Measurements from ENCODE around the gene PCDH1.

PCDH1 gene

DNA sequence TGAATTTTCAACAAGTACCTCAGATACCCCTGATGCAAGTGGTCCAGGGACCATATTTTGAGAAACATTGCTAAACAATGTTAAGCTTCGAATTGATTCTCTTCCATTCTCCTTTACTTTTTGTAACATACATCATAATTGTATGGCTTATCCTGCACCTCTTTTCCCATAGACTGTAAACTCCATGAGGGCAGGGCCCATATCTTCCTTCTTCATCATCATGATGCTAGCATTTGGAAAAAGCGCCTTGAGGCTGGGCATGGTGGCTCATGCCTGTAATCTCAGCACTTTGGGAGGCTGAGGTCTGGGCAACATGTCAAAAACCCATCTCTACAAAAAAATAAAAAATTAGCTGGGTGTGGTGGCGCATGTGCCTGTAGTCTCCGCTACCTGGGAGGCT is 31.0 kb upstream of the PCDH1 start:
- TF ChIP-seq SIN3A (IDR thresholded peaks at IDR 0.05; ENCODE audit: borderline replicate concordance, insufficient read depth, low read length) (no peak), POLR2AphosphoS5 (IDR thresholded peaks at IDR 0.05; ENCODE audit: low read depth, low read length) (no peak), FOXP2 (optimal IDR thresholded peaks at IDR 0.05; ENCODE audit: borderline replicate concordance, extremely low read depth, extremely low read length, insufficient read depth) (no peak), TAF1 (IDR thresholded peaks at IDR 0.05; ENCODE audit: borderline replicate concordance, insufficient read depth, low read length) (no peak)
- TF ChIP-seq, protein P1, sequence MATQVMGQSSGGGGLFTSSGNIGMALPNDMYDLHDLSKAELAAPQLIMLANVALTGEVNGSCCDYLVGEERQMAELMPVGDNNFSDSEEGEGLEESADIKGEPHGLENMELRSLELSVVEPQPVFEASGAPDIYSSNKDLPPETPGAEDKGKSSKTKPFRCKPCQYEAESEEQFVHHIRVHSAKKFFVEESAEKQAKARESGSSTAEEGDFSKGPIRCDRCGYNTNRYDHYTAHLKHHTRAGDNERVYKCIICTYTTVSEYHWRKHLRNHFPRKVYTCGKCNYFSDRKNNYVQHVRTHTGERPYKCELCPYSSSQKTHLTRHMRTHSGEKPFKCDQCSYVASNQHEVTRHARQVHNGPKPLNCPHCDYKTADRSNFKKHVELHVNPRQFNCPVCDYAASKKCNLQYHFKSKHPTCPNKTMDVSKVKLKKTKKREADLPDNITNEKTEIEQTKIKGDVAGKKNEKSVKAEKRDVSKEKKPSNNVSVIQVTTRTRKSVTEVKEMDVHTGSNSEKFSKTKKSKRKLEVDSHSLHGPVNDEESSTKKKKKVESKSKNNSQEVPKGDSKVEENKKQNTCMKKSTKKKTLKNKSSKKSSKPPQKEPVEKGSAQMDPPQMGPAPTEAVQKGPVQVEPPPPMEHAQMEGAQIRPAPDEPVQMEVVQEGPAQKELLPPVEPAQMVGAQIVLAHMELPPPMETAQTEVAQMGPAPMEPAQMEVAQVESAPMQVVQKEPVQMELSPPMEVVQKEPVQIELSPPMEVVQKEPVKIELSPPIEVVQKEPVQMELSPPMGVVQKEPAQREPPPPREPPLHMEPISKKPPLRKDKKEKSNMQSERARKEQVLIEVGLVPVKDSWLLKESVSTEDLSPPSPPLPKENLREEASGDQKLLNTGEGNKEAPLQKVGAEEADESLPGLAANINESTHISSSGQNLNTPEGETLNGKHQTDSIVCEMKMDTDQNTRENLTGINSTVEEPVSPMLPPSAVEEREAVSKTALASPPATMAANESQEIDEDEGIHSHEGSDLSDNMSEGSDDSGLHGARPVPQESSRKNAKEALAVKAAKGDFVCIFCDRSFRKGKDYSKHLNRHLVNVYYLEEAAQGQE (IDR thresholded peaks at IDR 0.05; ENCODE audit: insufficient read depth in 1 of 2, low read depth in 2 of 2, low read length in 2 of 2): no peak

DNA sequence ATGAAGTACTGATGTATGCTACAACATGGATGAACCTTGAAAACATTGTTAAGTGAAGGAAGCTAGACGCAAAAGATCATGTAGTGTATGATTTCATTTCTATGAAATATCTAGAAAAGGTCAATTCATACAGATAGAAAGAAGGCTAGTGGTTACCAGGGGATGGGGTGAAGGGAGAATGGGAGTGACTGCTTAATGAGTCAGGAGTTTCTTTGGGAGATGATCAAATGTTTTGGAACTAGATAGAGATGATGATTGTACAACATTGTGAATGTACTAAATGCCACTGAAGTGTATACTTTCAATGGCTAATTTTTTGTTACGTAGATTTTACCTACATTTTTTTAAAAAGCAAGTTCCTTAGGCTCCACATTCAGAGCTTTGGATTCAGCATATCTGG is 30.6 kb upstream of the PCDH1 start:
- no peak for TF ChIP-seq SIN3A (IDR thresholded peaks at IDR 0.05; ENCODE audit: borderline replicate concordance, insufficient read depth, low read length)
- no peak for TF ChIP-seq POLR2AphosphoS5 (IDR thresholded peaks at IDR 0.05; ENCODE audit: low read depth, low read length)
- no peak for TF ChIP-seq TAF1 (IDR thresholded peaks at IDR 0.05; ENCODE audit: borderline replicate concordance, insufficient read depth, low read length)
- TF ChIP-seq, protein P1 (IDR thresholded peaks at IDR 0.05; ENCODE audit: insufficient read depth in 1 of 2, low read depth in 2 of 2, low read length in 2 of 2): no peak
- TF ChIP-seq FOXP2 (optimal IDR thresholded peaks at IDR 0.05; ENCODE audit: borderline replicate concordance, extremely low read depth, extremely low read length, insufficient read depth): no peak

DNA sequence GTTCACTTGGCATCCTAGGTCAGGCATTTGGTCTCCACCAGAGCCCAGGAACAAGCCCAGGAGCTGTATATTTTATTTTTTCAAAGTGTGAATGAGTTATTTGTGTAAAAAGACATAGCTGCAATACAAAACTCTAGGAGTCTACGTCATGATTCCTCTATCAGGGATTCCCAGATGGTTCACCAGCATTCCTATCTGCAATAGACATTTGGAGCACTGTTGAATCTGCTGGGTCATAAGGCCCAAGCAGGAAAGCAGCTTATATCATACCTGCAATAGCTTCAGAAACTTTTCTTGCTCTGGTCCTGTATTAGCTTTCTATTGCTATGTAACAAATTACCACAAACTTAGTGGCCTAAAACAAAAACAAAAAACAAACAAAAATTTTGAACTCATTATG is 28.8 kb upstream of the PCDH1 start:
- TF ChIP-seq POLR2AphosphoS5 (IDR thresholded peaks at IDR 0.05; ENCODE audit: low read depth, low read length) (no peak), SIN3A (IDR thresholded peaks at IDR 0.05; ENCODE audit: borderline replicate concordance, insufficient read depth, low read length) (no peak), TAF1 (IDR thresholded peaks at IDR 0.05; ENCODE audit: borderline replicate concordance, insufficient read depth, low read length) (no peak), FOXP2 (optimal IDR thresholded peaks at IDR 0.05; ENCODE audit: borderline replicate concordance, extremely low read depth, extremely low read length, insufficient read depth) (no peak)
- TF ChIP-seq, protein P1 (IDR thresholded peaks at IDR 0.05; ENCODE audit: insufficient read depth in 1 of 2, low read depth in 2 of 2, low read length in 2 of 2): no peak

DNA sequence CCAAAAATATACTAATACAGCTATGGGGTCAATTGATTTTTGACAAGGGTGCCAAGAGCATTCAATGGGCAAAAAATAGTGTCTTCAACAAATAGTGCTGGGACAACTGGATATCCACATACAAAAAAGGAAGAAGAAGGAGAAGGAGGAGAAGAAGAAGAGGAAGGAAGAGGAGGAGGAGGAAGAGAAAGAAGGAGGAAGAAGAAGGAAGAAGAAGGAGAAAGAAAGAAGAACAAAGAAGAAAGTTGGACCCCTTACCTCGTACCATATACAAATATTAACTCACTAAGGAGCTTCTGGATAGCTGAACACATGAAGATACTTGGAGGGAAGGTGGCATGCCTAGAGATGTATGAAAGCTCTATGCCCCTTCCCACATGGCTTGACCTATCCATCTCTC is 28.3 kb upstream of the PCDH1 start:
- TF ChIP-seq TAF1 (IDR thresholded peaks at IDR 0.05; ENCODE audit: borderline replicate concordance, insufficient read depth, low read length) (no peak), POLR2AphosphoS5 (IDR thresholded peaks at IDR 0.05; ENCODE audit: low read depth, low read length) (no peak), SIN3A (IDR thresholded peaks at IDR 0.05; ENCODE audit: borderline replicate concordance, insufficient read depth, low read length) (no peak), FOXP2 (optimal IDR thresholded peaks at IDR 0.05; ENCODE audit: borderline replicate concordance, extremely low read depth, extremely low read length, insufficient read depth) (no peak)
- TF ChIP-seq, protein P1 (IDR thresholded peaks at IDR 0.05; ENCODE audit: insufficient read depth in 1 of 2, low read depth in 2 of 2, low read length in 2 of 2): no peak

DNA sequence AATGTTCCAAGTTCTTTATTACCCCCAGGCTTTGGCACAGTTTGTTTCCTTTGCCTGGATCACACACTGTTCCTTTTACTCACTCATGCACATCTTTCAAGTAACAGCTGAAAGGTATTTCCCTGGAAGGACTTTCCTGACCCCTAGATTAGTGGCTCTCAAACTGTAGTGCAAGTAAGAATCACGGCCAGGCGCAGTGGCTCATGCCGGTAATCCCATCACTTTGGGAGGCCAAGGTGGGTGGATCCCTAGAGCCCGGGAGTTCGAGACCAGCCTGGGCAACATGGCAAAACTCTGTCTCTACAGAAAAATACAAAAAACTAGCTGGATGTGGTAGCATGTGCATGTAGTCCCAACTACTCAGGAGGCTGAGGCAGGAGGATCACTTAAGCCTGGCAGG is 26.3 kb upstream of the PCDH1 start:
- no peak for TF ChIP-seq TAF1 (IDR thresholded peaks at IDR 0.05; ENCODE audit: borderline replicate concordance, insufficient read depth, low read length)
- TF ChIP-seq, protein P1 (IDR thresholded peaks at IDR 0.05; ENCODE audit: insufficient read depth in 1 of 2, low read depth in 2 of 2, low read length in 2 of 2): no peak
- no peak for TF ChIP-seq POLR2AphosphoS5 (IDR thresholded peaks at IDR 0.05; ENCODE audit: low read depth, low read length)
- TF ChIP-seq FOXP2 (optimal IDR thresholded peaks at IDR 0.05; ENCODE audit: borderline replicate concordance, extremely low read depth, extremely low read length, insufficient read depth): no peak
- no peak for TF ChIP-seq SIN3A (IDR thresholded peaks at IDR 0.05; ENCODE audit: borderline replicate concordance, insufficient read depth, low read length)
